ENCODE measurements around the gene COL24A1.

COL24A1 gene

GRCh38 chr1:85976516-85977205, 179.9 kb downstream of the COL24A1 start:
- H3K27me3 ChIP-seq (ENCODE audit: insufficient read depth, low read length) = no peaks in the 10 kb centered on the region
- TF ChIP-seq, protein P1, sequence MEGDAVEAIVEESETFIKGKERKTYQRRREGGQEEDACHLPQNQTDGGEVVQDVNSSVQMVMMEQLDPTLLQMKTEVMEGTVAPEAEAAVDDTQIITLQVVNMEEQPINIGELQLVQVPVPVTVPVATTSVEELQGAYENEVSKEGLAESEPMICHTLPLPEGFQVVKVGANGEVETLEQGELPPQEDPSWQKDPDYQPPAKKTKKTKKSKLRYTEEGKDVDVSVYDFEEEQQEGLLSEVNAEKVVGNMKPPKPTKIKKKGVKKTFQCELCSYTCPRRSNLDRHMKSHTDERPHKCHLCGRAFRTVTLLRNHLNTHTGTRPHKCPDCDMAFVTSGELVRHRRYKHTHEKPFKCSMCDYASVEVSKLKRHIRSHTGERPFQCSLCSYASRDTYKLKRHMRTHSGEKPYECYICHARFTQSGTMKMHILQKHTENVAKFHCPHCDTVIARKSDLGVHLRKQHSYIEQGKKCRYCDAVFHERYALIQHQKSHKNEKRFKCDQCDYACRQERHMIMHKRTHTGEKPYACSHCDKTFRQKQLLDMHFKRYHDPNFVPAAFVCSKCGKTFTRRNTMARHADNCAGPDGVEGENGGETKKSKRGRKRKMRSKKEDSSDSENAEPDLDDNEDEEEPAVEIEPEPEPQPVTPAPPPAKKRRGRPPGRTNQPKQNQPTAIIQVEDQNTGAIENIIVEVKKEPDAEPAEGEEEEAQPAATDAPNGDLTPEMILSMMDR (IDR thresholded peaks at IDR 0.05; ENCODE audit: low read length) = no peak
- TF ChIP-seq EZH2 (IDR thresholded peaks at IDR 0.05; ENCODE audit: borderline replicate concordance, low read length) = no peak
- H3K9me3 ChIP-seq (ENCODE audit: low read length) = no peaks in the 10 kb centered on the region
- no peaks in the 10 kb centered on the region for H3K36me3 ChIP-seq (ENCODE audit: insufficient read depth, low read length)
- H3K79me2 ChIP-seq (ENCODE audit: insufficient read depth, low read length) = no peaks in the 10 kb centered on the region
- H3F3A ChIP-seq (ENCODE audit: insufficient read depth, low read length) = no peaks in the 10 kb centered on the region
- H3K27ac ChIP-seq (ENCODE audit: low read depth, low read length, poor library complexity, severe bottlenecking) = no peak overlapping the region
- H3K4me2 ChIP-seq (ENCODE audit: low read length) = no peak overlapping the region
- no peaks in the 10 kb centered on the region for H3K9me2 ChIP-seq (ENCODE audit: low read depth, low read length)
- no peaks in the 10 kb centered on the region for H4K20me1 ChIP-seq (ENCODE audit: insufficient read depth, low read length)
- H2AFZ ChIP-seq (ENCODE audit: low read length) = no peak overlapping the region
- H3K4me3 ChIP-seq (ENCODE audit: low read depth, low read length, poor library complexity, severe bottlenecking) = no peak overlapping the region
- no peak overlapping the region for H3K9ac ChIP-seq (ENCODE audit: low read length)
- no peaks in the 10 kb centered on the region for H3K4me1 ChIP-seq (ENCODE audit: insufficient read depth, low read length, severe bottlenecking)

GRCh38 chr1:85975912-85976371, 180.6 kb downstream of the COL24A1 start:
- TF ChIP-seq EZH2 (IDR thresholded peaks at IDR 0.05; ENCODE audit: borderline replicate concordance, low read length) = no peak
- TF ChIP-seq, protein P1 (IDR thresholded peaks at IDR 0.05; ENCODE audit: low read length) = no peak

GRCh38 chr1:85962457-85962856, 194.1 kb downstream of the COL24A1 start:
- no peak overlapping the region for H3K27ac ChIP-seq (ENCODE audit: low read depth, low read length, poor library complexity, severe bottlenecking)
- no peaks in the 10 kb centered on the region for H3K9me3 ChIP-seq (ENCODE audit: low read length)
- H3K27me3 ChIP-seq (ENCODE audit: insufficient read depth, low read length) = no peaks in the 10 kb centered on the region
- H3K79me2 ChIP-seq (ENCODE audit: insufficient read depth, low read length) = no peaks in the 10 kb centered on the region
- H3K9me2 ChIP-seq (ENCODE audit: low read depth, low read length) = no peaks in the 10 kb centered on the region
- H4K20me1 ChIP-seq (ENCODE audit: insufficient read depth, low read length) = no peaks in the 10 kb centered on the region
- no peak for TF ChIP-seq EZH2 (IDR thresholded peaks at IDR 0.05; ENCODE audit: borderline replicate concordance, low read length)
- TF ChIP-seq, protein P1 (IDR thresholded peaks at IDR 0.05; ENCODE audit: low read length) = no peak
- no peaks in the 10 kb centered on the region for H3K36me3 ChIP-seq (ENCODE audit: insufficient read depth, low read length)
- no peak overlapping the region for H3K9ac ChIP-seq (ENCODE audit: low read length)
- no peaks in the 10 kb centered on the region for H3K4me1 ChIP-seq (ENCODE audit: insufficient read depth, low read length, severe bottlenecking)
- no peak overlapping the region for H3K4me3 ChIP-seq (ENCODE audit: low read depth, low read length, poor library complexity, severe bottlenecking)
- H3F3A ChIP-seq (ENCODE audit: insufficient read depth, low read length) = no peaks in the 10 kb centered on the region
- no peak overlapping the region for H3K4me2 ChIP-seq (ENCODE audit: low read length)
- no peak overlapping the region for H2AFZ ChIP-seq (ENCODE audit: low read length)

More at GRCh38 chr1:85975912-85976371, 180.6 kb downstream of the COL24A1 start:
- Histone ChIP-seq H3K9me3 (ENCODE audit: low read length) (no peaks in the 10 kb centered on the region), H3K9me2 (ENCODE audit: low read depth, low read length) (no peaks in the 10 kb centered on the region), H3K36me3 (ENCODE audit: insufficient read depth, low read length) (no peaks in the 10 kb centered on the region), H2AFZ (ENCODE audit: low read length) (no peak overlapping the region), H3K9ac (ENCODE audit: low read length) (no peak overlapping the region), H4K20me1 (ENCODE audit: insufficient read depth, low read length) (no peaks in the 10 kb centered on the region), H3F3A (ENCODE audit: insufficient read depth, low read length) (no peaks in the 10 kb centered on the region), H3K27ac (ENCODE audit: low read depth, low read length, poor library complexity, severe bottlenecking) (no peak overlapping the region), H3K4me3 (ENCODE audit: low read depth, low read length, poor library complexity, severe bottlenecking) (no peak overlapping the region), H3K79me2 (ENCODE audit: insufficient read depth, low read length) (no peaks in the 10 kb centered on the region), H3K27me3 (ENCODE audit: insufficient read depth, low read length) (no peaks in the 10 kb centered on the region), H3K4me1 (ENCODE audit: insufficient read depth, low read length, severe bottlenecking) (no peaks in the 10 kb centered on the region), H3K4me2 (ENCODE audit: low read length) (no peak overlapping the region)

All from OCI-LY1 (cell line).